MCF 10A (cell line): ENCODE measurements around the gene MAGI1. TPM values are rescaled to one million over a fixed set of nuclear protein-coding genes. Genes with fewer than 3 reads are reported as not detected.

Source experiments
- BruUV-seq: library from RNA; stranded (reverse); fragments of 400-500 nt; replicated peaks from 2 replicates; lab custom pipeline; 2021; lab: Mats Ljungman, UMichigan
- CTCF ChIA-PET: fragments of 300-600 bp; sonication (Branson Sonifier 250); formaldehyde crosslinking; extraction: SDS; loops from one replicate; lab custom pipeline; 2021; ENCODE audit warnings: antibody characterized with exemption, inconsistent platforms; lab: Yijun Ruan, JAX
- POLR2A ChIA-PET: fragments of 300-600, 350-650 bp; sonication (Branson Sonifier 250); formaldehyde crosslinking; extraction: SDS; loops from one replicate; lab custom pipeline; 2020; ENCODE audit warnings: antibody characterized with exemption, inconsistent platforms; lab: Yijun Ruan, JAX
- DNase-seq: peaks from one replicate; pipeline ENCODE4 v3.0.0-alpha.2; 2018; ENCODE audit not compliant: unreplicated experiment
- H3K27ac Mint-ChIP-seq: one replicate; pipeline ENCODE4 v1.8.0; 2022; ENCODE audit warnings: mild to moderate bottlenecking, low read depth, mixed read lengths; ENCODE audit not compliant: unreplicated experiment
- H3K27me3 Mint-ChIP-seq: one replicate; pipeline ENCODE4 v1.8.0; 2022; ENCODE audit warnings: mixed read lengths; ENCODE audit not compliant: insufficient read depth, unreplicated experiment
- H3K36me3 Mint-ChIP-seq: one replicate; pipeline ENCODE4 v1.8.0; 2022; ENCODE audit warnings: mild to moderate bottlenecking, moderate library complexity, mixed read lengths; ENCODE audit not compliant: insufficient read depth, unreplicated experiment
- H3K4me1 Mint-ChIP-seq: one replicate; pipeline ENCODE4 v1.8.0; 2022; ENCODE audit warnings: mixed read lengths; ENCODE audit not compliant: insufficient read depth, unreplicated experiment
- H3K4me3 Mint-ChIP-seq: one replicate; pipeline ENCODE4 v1.8.0; 2022; ENCODE audit warnings: mild to moderate bottlenecking, moderate library complexity, mixed read lengths; ENCODE audit not compliant: unreplicated experiment
- H3K9me3 Mint-ChIP-seq: one replicate; pipeline ENCODE4 v1.8.0; 2022; ENCODE audit warnings: mixed read lengths; ENCODE audit not compliant: unreplicated experiment
- CTCF ChIP-seq: fragments of 200-600 bp; IDR thresholded peaks from one replicate; pipeline ENCODE4 v1.8.0; 2022; ENCODE audit warnings: antibody characterized with exemption, mild to moderate bottlenecking; ENCODE audit not compliant: unreplicated experiment
- intact Hi-C: fragments of 100-400 bp; cut with micrococcal nuclease; formaldehyde crosslinking; loops from 2 replicates; pipeline ENCODE4 v1.14.1; 2022
- total RNA-seq: library from RNA; stranded (reverse); gene quantifications from 2 replicates; pipeline ENCODE4 v1.2.3, GENCODE V29; 2022

Gene MAGI1
- total RNA-seq, 1 experiment from 2014 or later = 6.2 TPM

DNA sequence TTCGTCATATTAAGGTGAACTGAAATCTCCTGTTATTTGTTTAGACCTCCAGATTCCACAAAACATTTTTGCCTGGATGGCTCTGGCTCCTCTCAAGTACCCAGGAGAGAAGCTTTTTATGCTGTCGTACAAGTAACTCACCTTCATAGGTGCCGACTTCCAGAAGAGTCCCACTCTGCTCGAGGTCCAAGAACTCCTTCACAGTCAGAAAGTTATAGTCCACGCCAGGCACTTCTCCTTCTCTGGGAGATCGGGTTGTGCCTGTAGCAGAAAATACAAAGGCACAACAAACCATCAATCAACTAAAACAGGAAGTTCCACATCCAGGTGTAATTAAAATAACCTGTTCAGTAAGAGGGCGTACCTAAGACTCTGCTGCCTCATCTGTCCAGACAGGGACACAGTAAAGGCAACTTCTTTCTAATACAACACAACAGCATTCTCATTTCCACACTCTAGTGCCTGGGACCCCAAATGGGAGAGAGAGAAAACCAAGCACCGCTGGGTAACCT, 545.3 kb downstream of the MAGI1 start:
- Mint-ChIP-seq H3K27ac (no peak overlapping the region), H3K4me1 (no peaks in the 10 kb centered on the region), H3K27me3 (no peaks in the 10 kb centered on the region), H3K4me3 (no peak overlapping the region), H3K9me3 (no peaks in the 10 kb centered on the region), H3K36me3 (peaks cover 7% of the 10 kb centered on the region)
- intact Hi-C loops = no loop called here
- TF ChIP-seq CTCF = no peak
- no peak for DNase-seq
- ChIA-PET CTCF (no interaction called here), POLR2A (no interaction called here)
- no TSS peak for BruUV-seq

GRCh38 chr3:65492249-65492648, 546.5 kb downstream of the MAGI1 start:
- H3K27me3 Mint-ChIP-seq = no peaks in the 10 kb centered on the region
- DNase-seq = no peak
- H3K4me3 Mint-ChIP-seq = no peak overlapping the region
- peaks cover 7% of the 10 kb centered on the region for H3K36me3 Mint-ChIP-seq
- CTCF ChIA-PET = no interaction called here
- POLR2A ChIA-PET = no interaction called here
- no peaks in the 10 kb centered on the region for H3K4me1 Mint-ChIP-seq
- BruUV-seq = no TSS peak
- H3K27ac Mint-ChIP-seq = no peak overlapping the region
- TF ChIP-seq CTCF = no peak
- H3K9me3 Mint-ChIP-seq = no peaks in the 10 kb centered on the region
- intact Hi-C loops = no loop called here

GRCh38 chr3:65490114-65490513, 548.6 kb downstream of the MAGI1 start:
- H3K4me1 Mint-ChIP-seq = no peaks in the 10 kb centered on the region
- no peaks in the 10 kb centered on the region for H3K9me3 Mint-ChIP-seq
- H3K27ac Mint-ChIP-seq = no peak overlapping the region
- intact Hi-C loops = no loop called here
- H3K4me3 Mint-ChIP-seq = no peak overlapping the region
- no peaks in the 10 kb centered on the region for H3K27me3 Mint-ChIP-seq
- POLR2A ChIA-PET = no interaction called here
- CTCF ChIA-PET = no interaction called here
- no TSS peak for BruUV-seq
- no peaks in the 10 kb centered on the region for H3K36me3 Mint-ChIP-seq
- TF ChIP-seq CTCF = no peak
- DNase-seq = no peak

DNA sequence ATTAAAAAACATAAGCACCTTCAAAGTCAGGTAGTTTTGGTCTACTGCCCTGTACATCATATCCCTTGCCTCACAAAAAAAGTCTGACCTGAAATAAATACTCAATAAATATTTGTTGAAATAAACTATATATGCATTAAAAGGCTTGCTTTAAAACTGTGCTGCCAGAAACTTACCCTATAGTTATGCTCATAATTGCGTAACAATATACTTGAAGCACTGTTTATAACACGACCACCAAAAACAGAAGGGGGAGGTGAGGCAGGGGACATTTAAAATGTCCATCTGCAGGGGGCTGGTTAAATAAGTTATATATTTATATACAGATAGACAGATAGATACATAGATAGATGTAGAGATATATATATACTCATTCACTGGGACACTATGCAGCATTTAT, 549.5 kb downstream of the MAGI1 start:
- H3K4me3 Mint-ChIP-seq = no peak overlapping the region
- no peaks in the 10 kb centered on the region for H3K9me3 Mint-ChIP-seq
- ChIA-PET CTCF (interaction anchor here (0.7 to 0.8 kb wide), 2 partner anchors 258 to 1460 kb away, joined by 3 to 4 read pairs; no protein-coding TSS in a partner anchor), POLR2A (no interaction called here)
- H3K4me1 Mint-ChIP-seq = no peaks in the 10 kb centered on the region
- no peaks in the 10 kb centered on the region for H3K36me3 Mint-ChIP-seq
- no peak overlapping the region for H3K27ac Mint-ChIP-seq
- no TSS peak for BruUV-seq
- no peak for TF ChIP-seq CTCF
- DNase-seq = no peak
- H3K27me3 Mint-ChIP-seq = no peaks in the 10 kb centered on the region
- intact Hi-C loops = loop anchor here (5.0 kb wide), 1 partner anchor 183 kb away; no protein-coding TSS in a partner anchor
